GM18507 (cell line): ENCODE results near the gene FBXO44.

Experiments used
- DNase-seq: peaks from one replicate; pipeline ENCODE4 v3.0.0; 2011; ENCODE audit warnings: low read depth; ENCODE audit not compliant: insufficient read length; ENCODE audit errors: extremely low spot score
- FAIRE-seq: peaks from 2 replicates; lab custom pipeline; 2011; peaks lifted over from hg19 to GRCh38; lab: Jason Lieb, UNC

The FBXO44 gene

GRCh38 chr1:11638121-11638520 is 16.6 kb upstream of the FBXO44 start:
- DNase-seq (no peak), FAIRE-seq (no peak)

GRCh38 chr1:11639372-11639771 is 15.3 kb upstream of the FBXO44 start:
- DNase-seq: no peak
- FAIRE-seq: no peak

GRCh38 chr1:11640101-11640500 is 14.6 kb upstream of the FBXO44 start:
- FAIRE-seq: no peak

GRCh38 chr1:11640944-11641343 is 13.7 kb upstream of the FBXO44 start:
- FAIRE-seq (no peak), DNase-seq (no peak)

More at GRCh38 chr1:11640101-11640500, 14.6 kb upstream of the FBXO44 start:
- DNase-seq: no peak

- FAIRE-seq: no peak
- no peak for DNase-seq
These were observed 12.8 kb upstream of the FBXO44 start for GRCh38 chr1:11641776-11642305.

GRCh38 chr1:11642418-11643017 is 12.2 kb upstream of the FBXO44 start:
- FAIRE-seq: peak; percentile 86
- peak; percentile 74 for DNase-seq

- FAIRE-seq (no peak), DNase-seq (no peak)
These were observed 10.9 kb upstream of the FBXO44 start for GRCh38 chr1:11643782-11644181.

GRCh38 chr1:11645270-11645669 is 9.4 kb upstream of the FBXO44 start:
- FAIRE-seq: no peak
- no peak for DNase-seq

- peak; percentile 77 for FAIRE-seq
These were observed 8.9 kb upstream of the FBXO44 start for GRCh38 chr1:11645670-11646265.

GRCh38 chr1:11646317-11646716 is 8.4 kb upstream of the FBXO44 start:
- no peak for FAIRE-seq
- no peak for DNase-seq

More at GRCh38 chr1:11645670-11646265, 8.9 kb upstream of the FBXO44 start:
- DNase-seq: no peak

GRCh38 chr1:11647333-11647732 is 7.3 kb upstream of the FBXO44 start:
- FAIRE-seq (no peak), DNase-seq (no peak)

- no peak for FAIRE-seq
- no peak for DNase-seq
These were observed 6.6 kb upstream of the FBXO44 start for GRCh38 chr1:11648039-11648438.

GRCh38 chr1:11648732-11649158 is 5.9 kb upstream of the FBXO44 start:
- no peak for DNase-seq
- FAIRE-seq: no peak

- FAIRE-seq (no peak), DNase-seq (no peak)
These were observed 5.4 kb upstream of the FBXO44 start for GRCh38 chr1:11649237-11649623.

GRCh38 chr1:11649624-11650330 is 4.9 kb upstream of the FBXO44 start:
- DNase-seq (no peak), FAIRE-seq (no peak)

GRCh38 chr1:11650331-11650991 is 4.2 kb upstream of the FBXO44 start:
- DNase-seq: peak; percentile 47
- FAIRE-seq: peak; percentile 18

GRCh38 chr1:11651017-11651416 is 3.7 kb upstream of the FBXO44 start:
- DNase-seq: no peak
- no peak for FAIRE-seq

GRCh38 chr1:11652203-11652780 is 2.4 kb upstream of the FBXO44 start:
- no peak for DNase-seq
- FAIRE-seq: no peak

- no peak for FAIRE-seq
- DNase-seq: no peak
These were observed 1.4 kb upstream of the FBXO44 start for GRCh38 chr1:11653101-11653860.
